Osteocyte (in vitro differentiated cells): ENCODE results near the gene CLEC3B. TPM values are rescaled to one million over a fixed set of nuclear protein-coding genes. Genes with fewer than 3 reads are reported as not detected.

Experiments used
- DNase-seq: peaks from one replicate; pipeline ENCODE4 v3.0.0; 2021; ENCODE audit warnings: mixed read lengths; ENCODE audit not compliant: unreplicated experiment; ENCODE audit errors: extremely low spot score
- H3K27ac Mint-ChIP-seq: one replicate; pipeline ENCODE4 v1.8.0; 2021; ENCODE audit warnings: mild to moderate bottlenecking, mixed read lengths; ENCODE audit not compliant: unreplicated experiment
- H3K27me3 Mint-ChIP-seq: one replicate; pipeline ENCODE4 v1.8.0; 2021; ENCODE audit warnings: mixed read lengths; ENCODE audit not compliant: unreplicated experiment
- H3K36me3 Mint-ChIP-seq: one replicate; pipeline ENCODE4 v1.8.0; 2021; ENCODE audit warnings: mixed read lengths; ENCODE audit not compliant: unreplicated experiment
- H3K4me1 Mint-ChIP-seq: one replicate; pipeline ENCODE4 v1.8.0; 2021; ENCODE audit warnings: mixed read lengths; ENCODE audit not compliant: unreplicated experiment
- H3K4me3 Mint-ChIP-seq: one replicate; pipeline ENCODE4 v1.8.0; 2021; ENCODE audit warnings: mild to moderate bottlenecking, moderate library complexity, mixed read lengths; ENCODE audit not compliant: unreplicated experiment
- H3K9me3 Mint-ChIP-seq: one replicate; pipeline ENCODE4 v1.8.0; 2021; ENCODE audit warnings: mixed read lengths; ENCODE audit not compliant: unreplicated experiment
- total RNA-seq: library from RNA; stranded (reverse); gene quantifications from 2 replicates; pipeline ENCODE4 v1.2.1, GENCODE V29; 2021
- TF ChIP-seq, protein P1 (sequence below): fragments of 200-600 bp; sonication (generic); IDR thresholded peaks from 2 replicates; pipeline ENCODE4 v1.5.0; 2021; ENCODE audit warnings: antibody characterized with exemption, mild to moderate bottlenecking, moderate library complexity

Gene CLEC3B
- total RNA-seq, 1 donor from 2014 or later = 181 TPM

DNA sequence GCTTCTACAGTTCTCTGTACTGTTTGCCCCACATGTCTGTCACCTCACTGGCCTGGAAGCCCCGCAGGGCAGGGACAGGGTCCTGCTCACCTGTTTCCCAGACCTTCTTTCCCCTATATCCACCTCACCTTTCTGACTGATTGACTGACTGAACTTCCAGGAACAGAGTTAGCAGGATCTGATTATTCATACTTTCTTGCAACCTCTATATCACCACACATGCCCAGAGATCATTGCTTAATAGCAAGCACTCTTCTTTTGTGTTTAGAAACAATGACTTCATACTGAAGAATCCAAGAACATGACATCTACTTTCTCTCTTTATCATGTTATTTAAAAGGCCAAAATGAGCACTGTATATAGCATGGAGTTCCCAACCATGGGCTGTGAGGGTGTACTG is 18.0 kb upstream of the CLEC3B start:
- Mint-ChIP-seq H3K27ac (peak overlapping the region; percentile 8), H3K9me3 (no peaks in the 10 kb centered on the region), H3K36me3 (peaks cover 39% of the 10 kb centered on the region), H3K4me3 (no peak overlapping the region), H3K27me3 (no peaks in the 10 kb centered on the region), H3K4me1 (peaks cover 41% of the 10 kb centered on the region)
- TF ChIP-seq, protein P1, sequence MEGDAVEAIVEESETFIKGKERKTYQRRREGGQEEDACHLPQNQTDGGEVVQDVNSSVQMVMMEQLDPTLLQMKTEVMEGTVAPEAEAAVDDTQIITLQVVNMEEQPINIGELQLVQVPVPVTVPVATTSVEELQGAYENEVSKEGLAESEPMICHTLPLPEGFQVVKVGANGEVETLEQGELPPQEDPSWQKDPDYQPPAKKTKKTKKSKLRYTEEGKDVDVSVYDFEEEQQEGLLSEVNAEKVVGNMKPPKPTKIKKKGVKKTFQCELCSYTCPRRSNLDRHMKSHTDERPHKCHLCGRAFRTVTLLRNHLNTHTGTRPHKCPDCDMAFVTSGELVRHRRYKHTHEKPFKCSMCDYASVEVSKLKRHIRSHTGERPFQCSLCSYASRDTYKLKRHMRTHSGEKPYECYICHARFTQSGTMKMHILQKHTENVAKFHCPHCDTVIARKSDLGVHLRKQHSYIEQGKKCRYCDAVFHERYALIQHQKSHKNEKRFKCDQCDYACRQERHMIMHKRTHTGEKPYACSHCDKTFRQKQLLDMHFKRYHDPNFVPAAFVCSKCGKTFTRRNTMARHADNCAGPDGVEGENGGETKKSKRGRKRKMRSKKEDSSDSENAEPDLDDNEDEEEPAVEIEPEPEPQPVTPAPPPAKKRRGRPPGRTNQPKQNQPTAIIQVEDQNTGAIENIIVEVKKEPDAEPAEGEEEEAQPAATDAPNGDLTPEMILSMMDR = no peak
- no peak for DNase-seq

DNA sequence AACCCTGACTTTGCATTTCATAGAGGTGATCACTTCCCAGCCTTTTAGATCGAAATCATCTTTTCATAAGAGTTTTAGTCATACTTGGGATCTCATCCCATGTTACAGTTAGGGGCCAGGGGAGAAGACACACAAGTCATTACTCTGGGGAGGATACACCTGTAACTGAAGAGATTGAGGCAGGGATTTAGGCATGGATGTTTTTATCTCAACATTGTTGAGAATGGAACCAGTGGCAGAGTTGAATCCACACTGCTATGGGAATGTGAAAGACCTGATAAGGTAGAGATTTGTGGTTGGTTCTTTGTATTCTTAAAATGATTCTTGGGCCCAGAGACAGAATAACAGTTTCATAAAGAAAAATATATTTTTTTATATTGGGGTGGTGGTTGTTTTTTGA is 16.2 kb upstream of the CLEC3B start:
- Mint-ChIP-seq H3K4me1 (peaks cover 51% of the 10 kb centered on the region), H3K36me3 (peaks cover 27% of the 10 kb centered on the region), H3K9me3 (no peaks in the 10 kb centered on the region), H3K27ac (peak overlapping the region; percentile 87), H3K4me3 (no peak overlapping the region), H3K27me3 (no peaks in the 10 kb centered on the region)
- TF ChIP-seq, protein P1 = no peak
- DNase-seq = no peak

DNA sequence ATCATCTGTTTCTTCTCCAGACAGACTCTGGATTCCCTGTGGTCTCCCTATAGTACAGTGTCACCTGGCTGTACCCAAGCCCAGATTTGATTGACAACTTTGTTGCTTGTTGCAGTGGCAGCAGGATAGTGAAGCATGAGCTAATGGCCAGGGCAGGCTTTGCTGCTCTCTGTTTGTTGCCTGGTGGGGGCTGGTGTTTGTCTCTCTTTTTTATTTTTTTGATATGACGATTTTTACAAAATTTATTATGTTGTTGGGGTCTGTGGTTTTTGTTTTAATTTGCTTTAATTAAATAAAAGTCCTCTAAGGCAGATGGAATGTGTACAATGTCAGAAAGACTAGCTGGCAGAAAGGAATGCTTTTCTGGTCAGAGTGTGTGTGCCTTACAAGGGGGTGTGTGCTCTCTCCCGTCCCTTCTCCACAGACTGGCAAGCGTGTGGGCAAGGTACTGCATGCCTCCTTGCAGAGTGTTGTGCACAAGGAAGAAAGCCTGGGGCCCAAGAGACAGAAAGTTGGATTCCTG is 15.2 kb upstream of the CLEC3B start:
- Mint-ChIP-seq H3K36me3 (peaks cover 17% of the 10 kb centered on the region), H3K4me1 (peaks cover 53% of the 10 kb centered on the region), H3K27ac (peak overlapping the region; percentile 87), H3K4me3 (peak overlapping the region; percentile 31), H3K9me3 (no peaks in the 10 kb centered on the region), H3K27me3 (no peaks in the 10 kb centered on the region)
- TF ChIP-seq, protein P1 = no peak
- no peak for DNase-seq

DNA sequence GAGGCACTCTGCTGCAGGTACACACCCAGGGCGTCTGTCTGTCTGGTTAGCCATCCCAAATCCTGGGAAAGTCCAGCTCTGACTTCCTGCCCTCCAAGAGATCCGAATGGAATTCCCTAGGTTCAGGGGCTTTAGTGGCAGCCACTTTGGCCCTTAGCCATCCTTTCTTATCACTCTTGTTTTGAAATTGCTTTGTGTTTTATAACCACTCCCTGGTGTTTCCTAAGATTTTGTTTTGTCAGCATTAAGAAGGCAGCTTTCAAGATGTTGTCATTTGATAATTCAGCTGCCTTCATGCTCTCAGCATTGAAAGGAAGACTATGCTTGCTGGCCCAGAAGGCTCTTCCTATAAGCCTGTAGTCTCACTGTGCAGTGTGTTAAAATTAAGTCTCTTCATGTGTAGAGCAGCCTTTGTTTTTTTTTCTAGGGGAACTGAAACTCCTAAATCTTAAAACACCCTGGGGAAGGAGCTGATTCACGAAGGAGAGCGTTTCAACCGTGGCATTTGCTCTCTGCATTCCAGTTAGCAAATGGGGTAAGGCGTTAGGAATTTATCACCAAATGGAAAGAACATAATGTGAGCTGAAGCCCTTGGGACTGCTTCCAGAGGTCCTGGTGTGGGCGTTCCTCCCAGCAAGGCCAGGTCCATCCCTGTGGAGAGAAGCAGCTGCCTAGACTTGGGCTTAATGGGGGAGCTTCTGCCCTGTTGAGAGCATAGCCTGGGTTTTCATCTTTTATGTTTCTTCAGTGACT is 14.2 kb upstream of the CLEC3B start:
- peaks cover 63% of the 10 kb centered on the region for H3K4me1 Mint-ChIP-seq
- H3K27ac Mint-ChIP-seq = peak overlapping the region; percentile 87
- DNase-seq = no peak
- TF ChIP-seq, protein P1 = no peak
- peak overlapping the region; percentile 31 for H3K4me3 Mint-ChIP-seq
- no peaks in the 10 kb centered on the region for H3K27me3 Mint-ChIP-seq
- H3K36me3 Mint-ChIP-seq = peaks cover 17% of the 10 kb centered on the region
- no peaks in the 10 kb centered on the region for H3K9me3 Mint-ChIP-seq

DNA sequence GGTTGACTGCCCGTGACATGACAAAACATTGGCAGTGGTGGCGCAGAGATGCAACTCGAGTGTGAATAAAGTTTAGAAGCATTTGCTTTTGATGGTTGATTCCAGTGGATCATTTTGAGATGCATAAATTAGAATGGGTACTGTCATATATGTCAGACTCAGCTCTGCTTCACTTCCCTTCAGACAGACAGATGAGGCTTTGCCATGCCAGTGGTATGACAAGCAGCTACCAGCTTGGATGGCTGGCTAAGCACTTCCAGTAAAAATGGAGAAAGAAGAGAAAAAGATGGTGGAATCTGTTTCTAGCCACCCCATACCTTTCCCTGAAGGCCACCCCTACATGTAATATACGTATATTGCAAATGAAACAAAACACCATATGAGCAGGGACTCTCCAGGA is 13.5 kb upstream of the CLEC3B start:
- DNase-seq = no peak
- TF ChIP-seq, protein P1 = no peak
- Mint-ChIP-seq H3K4me1 (peaks cover 69% of the 10 kb centered on the region), H3K4me3 (peak overlapping the region; percentile 11), H3K27ac (peak overlapping the region; percentile 87), H3K9me3 (no peaks in the 10 kb centered on the region), H3K27me3 (no peaks in the 10 kb centered on the region), H3K36me3 (peaks cover 12% of the 10 kb centered on the region)
